ENCODE measurements around the gene PTPRCAP.
A peak's percentile ranks its signal among the peaks of the same experiment; 100 is the strongest.
"Not testable (repeated sequence)": the region's sequence is repeated elsewhere in the genome, so short reads cannot be mapped to it uniquely, and the experiment has no call there.

PTPRCAP gene

DNA sequence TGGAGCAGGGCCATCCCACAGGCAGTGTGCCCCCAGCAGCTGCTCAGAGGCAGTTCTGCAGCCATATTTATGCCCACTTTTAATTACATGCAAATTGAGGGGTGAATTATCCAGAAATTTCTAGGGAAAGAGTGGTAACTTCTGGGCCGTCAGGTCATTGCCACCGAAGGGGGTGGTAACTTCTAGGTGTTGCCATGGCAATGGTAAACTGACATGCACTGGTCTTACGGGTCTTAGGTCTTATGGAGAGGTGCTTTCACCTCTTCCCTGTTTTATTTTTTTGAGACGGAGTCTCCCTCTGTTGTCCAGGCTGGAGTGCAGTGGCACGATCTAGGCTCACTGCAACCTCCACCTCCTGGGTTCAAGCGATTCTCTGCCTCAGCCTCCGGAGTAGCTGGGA is 35.4 kb upstream of the PTPRCAP start:
- Histone ChIP-seq H3K27ac (ENCODE audit: low read depth, low read length) (no peak overlapping the region), H3K27me3 (ENCODE audit: control insufficient read depth in 1 of 2, insufficient read depth in 2 of 2, low read length in 2 of 2) (no peaks in the 10 kb centered on the region), H3K9ac (ENCODE audit: low read length) (no peak overlapping the region), H3K4me1 (ENCODE audit: insufficient read depth, low read length) (peaks cover 6% of the 10 kb centered on the region), H3K9me3 (ENCODE audit: low read length) (no peaks in the 10 kb centered on the region), H3K4me3 (ENCODE audit: low read depth in 1 of 2, low read length in 2 of 2) (no peak overlapping the region), H3K36me3 (ENCODE audit: insufficient read depth, low read length) (no peaks in the 10 kb centered on the region)

DNA sequence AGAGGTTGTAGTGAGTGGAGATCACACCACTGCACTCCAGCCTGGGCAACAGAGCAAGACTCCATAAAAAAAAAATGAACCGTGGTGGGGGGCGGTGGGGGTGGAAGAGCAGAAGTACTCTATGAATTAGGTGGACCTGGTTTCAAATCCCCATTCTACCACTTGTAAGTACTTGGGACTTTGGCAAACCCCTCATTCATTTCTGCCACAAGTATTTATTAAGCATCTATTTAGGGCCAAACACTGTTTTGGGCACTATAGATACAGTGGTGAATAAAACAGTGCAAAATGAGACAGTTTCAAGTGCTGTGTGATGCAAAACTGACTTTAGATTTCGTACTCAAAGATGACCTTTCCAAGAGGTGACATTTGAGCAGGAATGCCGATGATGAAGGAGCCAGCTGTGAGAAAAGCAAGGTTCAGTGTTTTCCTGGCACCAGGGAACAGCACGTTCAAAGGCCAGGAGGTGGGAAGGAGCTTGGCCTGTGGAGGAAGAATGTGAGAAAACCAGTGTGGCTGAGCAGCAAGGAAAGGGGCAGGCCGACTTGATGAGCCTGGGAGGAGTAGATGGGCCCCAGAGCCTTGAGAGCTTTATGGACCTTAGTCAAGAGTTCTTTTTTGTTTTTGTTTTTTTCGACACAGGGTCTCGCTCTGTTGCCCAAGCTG is 33.0 kb upstream of the PTPRCAP start:
- Histone ChIP-seq H3K36me3 (ENCODE audit: insufficient read depth, low read length) (no peaks in the 10 kb centered on the region), H3K4me1 (ENCODE audit: insufficient read depth, low read length) (peaks cover 20% of the 10 kb centered on the region), H3K27me3 (ENCODE audit: control insufficient read depth in 1 of 2, insufficient read depth in 2 of 2, low read length in 2 of 2) (no peaks in the 10 kb centered on the region), H3K27ac (ENCODE audit: low read depth, low read length) (no peak overlapping the region), H3K9ac (ENCODE audit: low read length) (no peak overlapping the region), H3K9me3 (ENCODE audit: low read length) (no peaks in the 10 kb centered on the region), H3K4me3 (ENCODE audit: low read depth in 1 of 2, low read length in 2 of 2) (no peak overlapping the region)

DNA sequence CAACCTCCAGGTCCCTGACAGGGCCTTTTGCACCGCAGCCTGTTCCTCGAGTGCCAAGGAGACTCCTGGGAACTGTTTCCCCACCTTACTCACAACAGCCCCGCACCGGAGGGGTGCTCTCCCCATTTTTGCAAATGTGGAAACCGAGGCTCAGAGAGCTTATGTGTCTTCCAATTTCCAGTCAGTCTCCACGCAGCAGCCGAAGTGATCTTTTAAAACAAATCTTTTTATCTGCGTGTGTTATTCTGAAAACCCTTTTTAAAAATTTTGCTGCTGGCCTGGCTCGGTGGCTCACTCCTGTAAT is 32.0 kb upstream of the PTPRCAP start:
- peak overlapping the region; percentile 93 for H3K27ac ChIP-seq (ENCODE audit: low read depth, low read length)
- H3K36me3 ChIP-seq (ENCODE audit: insufficient read depth, low read length): no peaks in the 10 kb centered on the region
- H3K4me3 ChIP-seq (ENCODE audit: low read depth in 1 of 2, low read length in 2 of 2): peak overlapping the region; percentile 57 to 84
- peak overlapping the region; percentile 37 for H3K9ac ChIP-seq (ENCODE audit: low read length)
- no peaks in the 10 kb centered on the region for H3K27me3 ChIP-seq (ENCODE audit: control insufficient read depth in 1 of 2, insufficient read depth in 2 of 2, low read length in 2 of 2)
- H3K4me1 ChIP-seq (ENCODE audit: insufficient read depth, low read length): peaks cover 25% of the 10 kb centered on the region
- no peaks in the 10 kb centered on the region for H3K9me3 ChIP-seq (ENCODE audit: low read length)

DNA sequence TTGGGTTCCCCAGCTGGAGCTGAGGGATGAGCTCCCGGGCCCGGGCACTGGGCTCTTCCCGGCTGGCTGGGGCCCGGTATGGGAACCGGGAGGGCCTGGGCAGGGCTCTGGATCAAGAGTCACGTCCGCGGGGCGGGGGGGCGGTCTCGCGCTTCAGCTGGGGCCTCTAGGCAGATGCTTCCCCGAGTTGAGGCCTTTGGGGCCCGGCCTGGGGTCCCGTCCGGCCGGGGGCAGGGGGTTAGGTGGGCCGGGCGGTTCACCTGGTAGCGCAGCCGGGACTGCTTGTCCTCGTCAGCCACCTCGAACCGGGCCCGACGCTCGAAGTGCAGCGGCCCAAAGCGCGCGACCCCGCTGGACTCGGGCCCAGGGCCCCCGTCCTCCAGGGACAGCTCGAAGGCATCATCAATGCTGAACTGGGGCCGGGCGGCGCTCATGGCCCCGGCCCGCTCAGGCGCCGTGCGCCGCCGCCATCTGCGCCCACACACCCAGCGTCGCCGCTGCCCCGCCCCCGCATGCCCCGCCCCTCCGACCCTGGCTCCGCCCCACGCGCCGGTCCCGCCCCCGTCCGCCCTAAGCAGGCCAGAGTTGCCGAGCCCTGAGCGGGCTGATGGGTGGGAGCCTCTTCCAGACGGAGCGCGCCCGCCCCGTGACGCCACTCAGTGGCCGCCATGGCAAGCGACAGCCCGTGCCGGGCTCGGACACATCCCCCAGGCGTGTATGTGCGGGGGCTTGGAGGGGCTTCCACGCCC is 31.5 kb upstream of the PTPRCAP start, which contains the start of gene TMEM134:
TMEM134 (minus strand) TSS at position 493 of the 749 bp plus-strand sequence; CDS start at position 434, 59 bp downstream.
- H3K27ac ChIP-seq (ENCODE audit: low read depth, low read length): peak within 1 kb of the TSS; percentile 99
- no peaks in the 10 kb centered on the region for H3K36me3 ChIP-seq (ENCODE audit: insufficient read depth, low read length)
- peaks cover 29% of the 10 kb centered on the region for H3K4me1 ChIP-seq (ENCODE audit: insufficient read depth, low read length)
- H3K4me3 ChIP-seq (ENCODE audit: low read depth in 1 of 2, low read length in 2 of 2): peak within 1 kb of the TSS; percentile 68 to 85
- no peaks in the 10 kb centered on the region for H3K9me3 ChIP-seq (ENCODE audit: low read length)
- H3K27me3 ChIP-seq (ENCODE audit: control insufficient read depth in 1 of 2, insufficient read depth in 2 of 2, low read length in 2 of 2): no peaks in the 10 kb centered on the region
- H3K9ac ChIP-seq (ENCODE audit: low read length): peak within 1 kb of the TSS; percentile 68

DNA sequence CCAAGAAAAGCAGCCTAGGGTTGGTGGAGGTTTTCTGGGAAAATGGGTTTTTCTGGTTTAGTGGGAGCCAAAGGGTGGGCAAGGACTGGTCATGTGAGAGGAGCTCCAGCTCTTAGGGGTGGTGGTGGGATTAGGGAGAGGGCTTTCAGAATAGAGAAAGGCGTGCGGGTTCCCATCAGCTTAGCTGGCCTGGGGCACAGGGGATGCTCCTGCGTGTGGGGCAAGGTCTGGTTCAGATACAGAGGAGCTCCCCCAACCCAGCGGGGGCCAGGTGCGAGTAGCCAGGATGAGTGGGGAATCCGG is 30.9 kb upstream of the PTPRCAP start:
- H3K27me3 ChIP-seq (ENCODE audit: control insufficient read depth in 1 of 2, insufficient read depth in 2 of 2, low read length in 2 of 2): no peaks in the 10 kb centered on the region
- no peaks in the 10 kb centered on the region for H3K36me3 ChIP-seq (ENCODE audit: insufficient read depth, low read length)
- H3K4me3 ChIP-seq (ENCODE audit: low read depth in 1 of 2, low read length in 2 of 2): peak overlapping the region; percentile 68 to 85
- peak overlapping the region; percentile 68 for H3K9ac ChIP-seq (ENCODE audit: low read length)
- no peaks in the 10 kb centered on the region for H3K9me3 ChIP-seq (ENCODE audit: low read length)
- H3K27ac ChIP-seq (ENCODE audit: low read depth, low read length): peak overlapping the region; percentile 99
- H3K4me1 ChIP-seq (ENCODE audit: insufficient read depth, low read length): peaks cover 33% of the 10 kb centered on the region

DNA sequence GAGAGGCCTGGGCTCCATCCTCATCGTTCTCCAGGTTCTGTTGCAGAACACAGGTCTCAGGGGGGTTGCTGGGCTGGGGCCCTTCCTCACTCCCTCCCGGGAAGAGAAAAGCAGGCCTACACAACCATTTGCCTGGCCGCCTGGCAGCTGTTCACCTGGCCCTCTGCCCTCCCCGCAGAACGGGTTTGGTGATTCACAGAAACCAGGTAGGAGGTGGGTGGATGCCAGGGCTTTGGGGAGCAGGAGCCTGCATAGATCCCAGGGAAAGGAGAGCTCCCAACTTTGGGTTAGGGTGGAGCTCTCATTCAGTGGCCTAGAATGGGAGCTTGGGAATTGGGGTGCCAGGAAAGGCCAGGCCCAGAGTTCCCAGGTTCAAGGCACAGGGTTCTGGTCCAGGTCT is 30.6 kb upstream of the PTPRCAP start:
- H3K27ac ChIP-seq (ENCODE audit: low read depth, low read length): peak overlapping the region; percentile 99
- H3K36me3 ChIP-seq (ENCODE audit: insufficient read depth, low read length): no peaks in the 10 kb centered on the region
- no peaks in the 10 kb centered on the region for H3K9me3 ChIP-seq (ENCODE audit: low read length)
- H3K9ac ChIP-seq (ENCODE audit: low read length): peak overlapping the region; percentile 68
- no peaks in the 10 kb centered on the region for H3K27me3 ChIP-seq (ENCODE audit: control insufficient read depth in 1 of 2, insufficient read depth in 2 of 2, low read length in 2 of 2)
- peak overlapping the region; percentile 68 to 85 for H3K4me3 ChIP-seq (ENCODE audit: low read depth in 1 of 2, low read length in 2 of 2)
- peaks cover 33% of the 10 kb centered on the region for H3K4me1 ChIP-seq (ENCODE audit: insufficient read depth, low read length)

DNA sequence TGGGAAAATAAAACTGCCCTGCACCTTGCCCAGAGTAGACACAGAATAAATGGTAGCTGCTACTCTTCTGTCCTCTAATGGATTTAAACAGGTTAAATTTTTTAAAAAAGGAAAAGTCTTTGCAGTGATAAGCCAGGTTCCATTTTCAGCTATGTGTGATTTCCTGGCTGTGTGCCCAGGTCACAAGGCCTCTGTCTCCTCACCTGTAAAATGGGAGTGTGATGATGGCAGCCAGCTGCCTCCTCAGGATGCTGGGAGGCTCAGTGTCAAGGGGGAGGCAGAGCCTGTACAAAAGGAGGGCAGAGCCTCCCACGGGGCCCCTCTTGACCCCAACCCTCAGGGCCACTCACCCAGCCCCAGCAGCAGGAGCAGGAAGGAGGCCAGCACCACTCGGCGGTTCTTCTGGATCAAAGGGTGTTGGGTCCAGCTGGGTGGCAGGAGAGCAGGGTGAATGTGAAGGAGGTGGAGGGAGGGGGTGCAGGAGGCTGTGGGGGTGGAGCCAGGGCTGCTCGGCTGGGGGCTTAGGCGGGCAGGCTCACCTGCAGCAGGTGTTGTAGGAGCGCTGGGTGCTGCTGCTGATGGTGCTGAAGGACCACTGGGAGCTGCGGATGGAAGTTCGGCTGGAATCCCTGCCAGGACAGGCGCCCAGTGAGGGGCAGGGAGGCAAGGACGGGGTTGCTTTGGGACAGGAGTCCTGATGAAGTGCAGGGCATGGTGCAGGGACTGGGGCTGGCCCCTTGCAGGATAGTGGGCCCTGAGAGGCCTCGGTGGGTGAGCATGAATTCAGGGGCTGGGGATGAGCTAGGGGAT is 29.7 kb upstream of the PTPRCAP start:
- Histone ChIP-seq H3K9me3 (ENCODE audit: low read length) (no peaks in the 10 kb centered on the region), H3K9ac (ENCODE audit: low read length) (no peak overlapping the region), H3K4me1 (ENCODE audit: insufficient read depth, low read length) (peaks cover 33% of the 10 kb centered on the region), H3K36me3 (ENCODE audit: insufficient read depth, low read length) (no peaks in the 10 kb centered on the region), H3K27me3 (ENCODE audit: control insufficient read depth in 1 of 2, insufficient read depth in 2 of 2, low read length in 2 of 2) (no peaks in the 10 kb centered on the region), H3K4me3 (ENCODE audit: low read depth in 1 of 2, low read length in 2 of 2) (no peak overlapping the region), H3K27ac (ENCODE audit: low read depth, low read length) (no peak overlapping the region)

DNA sequence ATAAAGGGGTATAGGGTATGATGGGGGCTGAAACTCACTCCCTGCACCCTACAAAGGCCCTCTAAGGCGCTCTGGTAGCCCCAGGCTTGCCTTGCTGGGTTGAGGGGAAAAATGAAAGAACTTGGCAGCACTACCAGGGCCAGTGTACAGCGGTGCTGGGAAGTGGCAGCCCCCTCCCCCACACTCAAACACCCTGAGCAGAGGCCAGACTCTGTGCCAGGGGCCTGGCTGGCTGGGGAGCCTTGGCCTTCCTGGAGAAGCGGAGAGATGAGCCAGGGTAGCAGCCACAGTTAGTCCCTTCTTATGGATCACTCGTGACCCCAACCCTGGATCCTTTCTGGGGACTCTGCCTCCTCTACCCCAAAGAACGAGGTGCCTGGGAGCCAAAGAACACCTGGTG is 28.9 kb upstream of the PTPRCAP start:
- Histone ChIP-seq H3K27me3 (ENCODE audit: control insufficient read depth in 1 of 2, insufficient read depth in 2 of 2, low read length in 2 of 2) (no peaks in the 10 kb centered on the region), H3K27ac (ENCODE audit: low read depth, low read length) (no peak overlapping the region), H3K4me1 (ENCODE audit: insufficient read depth, low read length) (peaks cover 33% of the 10 kb centered on the region), H3K9ac (ENCODE audit: low read length) (no peak overlapping the region), H3K4me3 (ENCODE audit: low read depth in 1 of 2, low read length in 2 of 2) (no peak overlapping the region), H3K36me3 (ENCODE audit: insufficient read depth, low read length) (no peaks in the 10 kb centered on the region), H3K9me3 (ENCODE audit: low read length) (no peaks in the 10 kb centered on the region)

DNA sequence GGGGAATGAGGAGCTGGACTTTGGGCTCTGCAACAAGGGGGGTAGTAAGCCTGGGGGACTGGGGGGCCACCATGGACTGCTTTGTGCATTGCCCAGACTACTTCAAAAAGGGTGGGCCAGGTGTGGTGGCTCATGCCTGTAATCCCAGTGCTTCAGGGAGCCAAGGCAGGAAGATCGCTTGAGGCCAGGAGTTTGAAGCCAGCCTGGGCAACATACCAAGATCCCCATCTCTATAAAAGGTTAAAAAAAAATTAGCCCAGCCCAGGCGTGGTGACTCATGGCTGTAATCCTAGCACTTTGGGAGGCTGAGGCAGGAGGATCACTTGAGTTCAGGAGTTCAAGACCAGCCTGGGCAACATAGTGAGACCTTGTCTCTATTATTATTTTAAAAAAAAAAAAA is 28.0 kb upstream of the PTPRCAP start:
- H3K36me3 ChIP-seq (ENCODE audit: insufficient read depth, low read length); H3K27me3 ChIP-seq (ENCODE audit: control insufficient read depth in 1 of 2, insufficient read depth in 2 of 2, low read length in 2 of 2); H3K9me3 ChIP-seq (ENCODE audit: low read length); H3K9ac ChIP-seq (ENCODE audit: low read length): not testable (repeated sequence)
- Histone ChIP-seq H3K4me3 (ENCODE audit: low read depth in 1 of 2, low read length in 2 of 2) (peak overlapping the region in 1 of 2 donors; percentile 74), H3K27ac (ENCODE audit: low read depth, low read length) (peak overlapping the region; percentile 84), H3K4me1 (ENCODE audit: insufficient read depth, low read length) (peaks cover 33% of the 10 kb centered on the region)

DNA sequence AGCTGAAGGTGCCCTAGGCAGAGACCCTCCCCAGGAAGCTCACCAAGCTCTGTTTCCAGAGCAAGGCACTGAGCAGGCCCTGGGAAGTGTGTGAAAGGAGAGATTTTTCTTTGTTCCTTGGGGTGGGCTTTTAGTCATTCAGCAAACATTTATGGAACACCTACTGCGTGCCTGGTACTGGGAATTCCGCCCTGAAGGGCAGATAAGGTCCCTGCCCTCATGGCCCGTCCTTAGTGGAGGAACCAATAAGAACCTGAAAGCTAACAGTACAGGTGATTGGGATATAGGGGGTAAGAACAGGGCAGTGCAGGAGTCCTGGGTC is 27.7 kb upstream of the PTPRCAP start:
- Histone ChIP-seq H3K36me3 (ENCODE audit: insufficient read depth, low read length) (no peaks in the 10 kb centered on the region), H3K9me3 (ENCODE audit: low read length) (no peaks in the 10 kb centered on the region), H3K9ac (ENCODE audit: low read length) (peak overlapping the region; percentile 80), H3K27ac (ENCODE audit: low read depth, low read length) (peak overlapping the region; percentile 84), H3K4me1 (ENCODE audit: insufficient read depth, low read length) (peaks cover 33% of the 10 kb centered on the region), H3K27me3 (ENCODE audit: control insufficient read depth in 1 of 2, insufficient read depth in 2 of 2, low read length in 2 of 2) (no peaks in the 10 kb centered on the region), H3K4me3 (ENCODE audit: low read depth in 1 of 2, low read length in 2 of 2) (peak overlapping the region; percentile 38 to 74)

DNA sequence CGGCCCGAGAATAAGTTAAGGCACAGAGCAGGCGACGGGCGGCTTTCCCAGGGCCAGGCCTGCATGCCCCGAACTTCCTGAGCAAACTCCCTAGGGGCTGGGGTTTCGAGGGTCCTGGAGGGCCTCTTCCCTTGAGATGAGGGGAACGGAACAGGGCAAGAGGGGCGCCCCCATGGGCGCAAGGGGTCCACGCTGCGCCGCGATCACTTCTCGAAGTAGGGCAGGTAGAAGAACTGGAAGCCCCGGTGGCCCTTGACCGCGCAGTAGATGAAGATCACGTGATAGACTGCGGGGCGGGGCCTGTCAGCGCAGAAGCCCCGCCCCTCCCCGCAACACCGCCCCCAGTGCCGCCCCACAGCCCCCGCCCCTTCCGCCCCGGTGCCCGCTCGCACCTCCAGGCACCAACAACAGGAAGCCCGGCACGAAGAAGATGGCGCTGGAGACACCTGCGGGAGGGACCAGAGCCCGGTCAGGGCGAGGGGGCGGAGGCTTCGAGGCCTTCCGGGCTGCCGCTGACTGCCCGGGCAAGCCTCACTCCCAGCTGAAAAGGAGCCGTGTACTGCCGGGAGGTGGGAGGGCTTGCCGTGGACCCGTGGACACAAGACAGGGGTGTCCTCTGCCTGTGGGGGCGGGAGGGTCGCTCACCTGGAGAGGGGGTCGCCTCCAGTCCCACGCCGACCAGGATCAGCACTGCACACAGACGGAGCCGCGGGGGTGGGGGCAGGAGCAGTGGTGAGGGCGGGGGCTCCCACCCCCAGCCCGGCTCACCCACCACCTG is 27.1 kb upstream of the PTPRCAP start:
- H3K4me1 ChIP-seq (ENCODE audit: insufficient read depth, low read length): peaks cover 33% of the 10 kb centered on the region
- peak overlapping the region; percentile 80 for H3K9ac ChIP-seq (ENCODE audit: low read length)
- peak overlapping the region; percentile 38 to 74 for H3K4me3 ChIP-seq (ENCODE audit: low read depth in 1 of 2, low read length in 2 of 2)
- no peaks in the 10 kb centered on the region for H3K27me3 ChIP-seq (ENCODE audit: control insufficient read depth in 1 of 2, insufficient read depth in 2 of 2, low read length in 2 of 2)
- peak overlapping the region; percentile 84 for H3K27ac ChIP-seq (ENCODE audit: low read depth, low read length)
- no peaks in the 10 kb centered on the region for H3K9me3 ChIP-seq (ENCODE audit: low read length)
- no peaks in the 10 kb centered on the region for H3K36me3 ChIP-seq (ENCODE audit: insufficient read depth, low read length)

Measured in muscle layer of colon (tissue), 2 donors.